Fibroblast of lung (primary cell): ENCODE measurements around the gene CCDC51. TPM values are rescaled to one million over a fixed set of nuclear protein-coding genes. Genes with fewer than 3 reads are reported as not detected.

Source experiments
- DNase-seq, 2 donors: peaks; one replicate each; pipeline versions ENCODE4 v3.0.0 to v3.0.0-alpha.2; 2010; ENCODE audit warnings: low read depth in 2 of 2
- H2AFZ ChIP-seq: 2 replicates; pipeline ENCODE4 v1.5.1; 2012; ENCODE audit warnings: low read length, control low read depth, inconsistent platforms
- H3K27ac ChIP-seq: 2 replicates; pipeline ENCODE4 v1.5.1; 2011; ENCODE audit warnings: low read length, control low read depth; ENCODE audit not compliant: insufficient read depth
- H3K27me3 ChIP-seq: 2 replicates; pipeline ENCODE4 v1.5.1; 2011; ENCODE audit warnings: mild to moderate bottlenecking, low read length; ENCODE audit not compliant: control insufficient read depth, insufficient read depth
- H3K36me3 ChIP-seq: 2 replicates; pipeline ENCODE4 v1.5.1; 2011; ENCODE audit warnings: low read length; ENCODE audit not compliant: control insufficient read depth, insufficient read depth
- H3K4me1 ChIP-seq: 2 replicates; pipeline ENCODE4 v1.5.1; 2011; ENCODE audit warnings: low read length; ENCODE audit not compliant: control insufficient read depth, insufficient read depth; ENCODE audit errors: extremely low read depth
- H3K4me2 ChIP-seq: 2 replicates; pipeline ENCODE4 v1.5.1; 2011; ENCODE audit warnings: low read length, control low read depth; ENCODE audit not compliant: insufficient read depth; ENCODE audit errors: extremely low read depth
- H3K4me3 ChIP-seq, 4 experiments: fragments of 200-600 bp in 1 of 4; sonication (generic) in 1 of 4; replicated peaks in 1 of 4; 2 replicates each; pipeline ENCODE4 v1.5.1; 2011 to 2016; ENCODE audit warnings: low read length in 4 of 4, low read depth in 3 of 4, mild to moderate bottlenecking in 3 of 4, control low read depth in 2 of 4, inconsistent platforms in 1 of 4, mixed read lengths in 1 of 4; ENCODE audit not compliant: insufficient read depth in 1 of 4; ENCODE audit errors: control extremely low read depth in 1 of 4
- H3K79me2 ChIP-seq: 2 replicates; pipeline ENCODE4 v1.5.1; 2012; ENCODE audit warnings: mild to moderate bottlenecking, low read length, inconsistent platforms; ENCODE audit not compliant: control insufficient read depth, insufficient read depth
- H3K9ac ChIP-seq: 2 replicates; pipeline ENCODE4 v1.5.1; 2011; ENCODE audit warnings: mild to moderate bottlenecking, low read length, control low read depth; ENCODE audit not compliant: insufficient read depth
- H3K9me3 ChIP-seq: 2 replicates; pipeline ENCODE4 v1.5.1; 2012; ENCODE audit warnings: low read depth, low read length; ENCODE audit not compliant: control insufficient read depth, insufficient read depth
- H4K20me1 ChIP-seq: 2 replicates; pipeline ENCODE4 v1.5.1; 2011; ENCODE audit warnings: low read length; ENCODE audit not compliant: control insufficient read depth, insufficient read depth; ENCODE audit errors: extremely low read depth
- EZH2 ChIP-seq: IDR thresholded peaks from 2 replicates; pipeline ENCODE4 v1.5.1; 2012; ENCODE audit warnings: low read length, control low read depth, mild to moderate bottlenecking; ENCODE audit errors: missing control alignments
- polyA plus RNA-seq, 2 donors: library from polyadenylated mRNA; depleted of rRNA in 1 of 2; stranded (reverse) in 1 of 2; unstranded in 1 of 2; fragments of >200 nt; gene quantifications; 2 replicates each; pipeline ENCODE4 v1.2.1, GENCODE V29; 2011 to 2012; ENCODE audit warnings: missing spikeins in 1 of 2
- total RNA-seq: library from RNA; depleted of rRNA; stranded (reverse); fragments of >200 nt; gene quantifications from 2 replicates; pipeline ENCODE4 v1.2.1, GENCODE V29; 2014
- TF ChIP-seq, protein P1 (sequence below), 2 donors: IDR thresholded peaks in 1 of 2; conservative IDR thresholded peaks in 1 of 2; 1 replicate in 1 of 2; 2 replicates in 1 of 2; pipeline ENCODE4 v1.5.1; 2011 to 2012; ENCODE audit warnings: low read length in 2 of 2, control low read depth in 1 of 2, inconsistent platforms in 1 of 2, low read depth in 1 of 2, mild to moderate bottlenecking in 1 of 2

CCDC51 gene
- total and polyA plus RNA-seq, 2 donors (not counting 1 experiment from before 2014, with no cell fraction given) = 11.9 to 27.2 TPM

DNA sequence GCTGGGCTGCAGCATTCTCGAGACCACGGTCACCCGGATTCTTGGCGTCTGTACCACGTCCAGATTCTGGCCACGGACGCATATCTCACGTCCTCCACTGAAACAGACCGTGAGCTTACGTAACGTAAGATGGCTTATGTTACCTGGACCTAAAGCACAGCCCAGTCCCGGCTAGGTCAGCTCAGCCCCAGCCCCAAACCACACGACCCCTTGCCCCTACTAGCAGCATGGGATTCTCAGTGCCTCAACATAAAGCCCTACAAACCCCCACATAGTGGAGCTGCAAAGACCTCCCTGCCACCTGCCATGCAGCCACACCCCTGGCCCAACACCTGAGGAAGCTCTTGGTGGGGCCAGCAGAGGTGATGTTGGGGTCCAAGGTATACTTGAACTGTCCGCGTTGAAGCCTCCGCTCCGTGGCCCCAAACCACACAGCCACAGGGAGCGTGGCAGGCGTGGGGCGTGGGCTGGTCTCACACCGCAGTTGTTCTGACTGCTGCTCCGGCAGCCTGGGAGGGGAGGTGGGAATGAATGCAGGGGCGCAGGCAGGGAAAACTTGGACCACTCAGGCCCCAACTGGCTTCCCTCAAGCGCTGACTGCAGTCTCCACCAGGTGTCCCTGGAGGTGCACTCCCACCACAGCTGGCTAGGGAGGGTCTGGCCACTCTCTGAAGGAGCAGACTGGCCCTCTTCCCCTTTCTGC, 24.5 kb downstream of the CCDC51 start:
- no peak overlapping the region for H3K9ac ChIP-seq
- no peak overlapping the region for H3K27ac ChIP-seq
- no peak for TF ChIP-seq EZH2
- no peaks in the 10 kb centered on the region for H3K79me2 ChIP-seq
- H3K4me2 ChIP-seq = no peak overlapping the region
- no peak for DNase-seq
- H4K20me1 ChIP-seq = no peaks in the 10 kb centered on the region
- no peaks in the 10 kb centered on the region for H3K4me1 ChIP-seq
- no peaks in the 10 kb centered on the region for H3K9me3 ChIP-seq
- H3K36me3 ChIP-seq = peaks cover 18% of the 10 kb centered on the region
- no peak overlapping the region for H3K4me3 ChIP-seq
- H3K27me3 ChIP-seq = no peaks in the 10 kb centered on the region
- no peak overlapping the region for H2AFZ ChIP-seq

DNA sequence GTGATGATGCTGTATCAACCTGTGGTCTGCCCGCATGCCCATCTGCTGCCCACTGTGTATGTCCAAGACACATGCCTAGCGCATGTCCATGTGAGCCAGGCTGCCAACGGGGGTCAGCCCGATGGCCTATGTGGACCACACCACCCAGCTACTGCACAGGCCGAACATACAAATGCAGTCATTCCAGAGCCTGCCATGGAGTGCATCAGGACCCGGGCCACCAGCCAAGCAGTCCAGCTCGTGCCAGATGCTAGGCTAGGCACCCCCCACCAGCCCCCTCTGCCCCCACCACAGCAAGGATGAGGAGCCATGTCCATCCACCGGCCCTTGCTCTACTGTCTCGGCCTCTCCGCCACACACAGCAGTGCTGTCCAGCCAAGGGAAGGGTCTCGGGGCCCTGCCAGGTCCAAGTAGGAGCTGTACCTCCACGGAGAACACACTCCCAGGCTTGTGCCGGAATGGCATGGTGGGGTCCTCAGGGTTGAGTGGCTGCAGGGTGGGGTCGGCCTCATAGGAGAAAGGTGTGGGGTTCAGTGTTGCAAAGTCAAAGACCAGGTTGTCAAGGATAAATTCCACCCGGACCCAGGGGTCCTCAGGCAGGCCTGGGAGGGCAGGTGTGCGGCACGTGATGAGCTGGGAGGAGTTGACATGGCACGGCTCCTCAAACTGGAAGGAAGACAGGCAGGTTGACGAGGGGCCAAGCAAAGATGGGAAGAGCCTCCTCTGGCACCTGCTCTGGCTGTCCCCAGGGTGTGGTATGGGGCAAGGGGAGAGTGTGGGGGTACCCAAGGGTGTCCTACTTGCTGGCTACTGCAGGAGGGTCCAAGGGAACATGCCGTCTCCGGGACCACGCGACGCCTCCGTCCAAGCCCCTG, 25.3 kb downstream of the CCDC51 start:
- DNase-seq = no peak
- no peak overlapping the region for H2AFZ ChIP-seq
- H4K20me1 ChIP-seq = no peaks in the 10 kb centered on the region
- H3K27me3 ChIP-seq = no peaks in the 10 kb centered on the region
- no peak overlapping the region for H3K27ac ChIP-seq
- H3K9ac ChIP-seq = no peak overlapping the region
- no peaks in the 10 kb centered on the region for H3K4me1 ChIP-seq
- H3K9me3 ChIP-seq = no peaks in the 10 kb centered on the region
- H3K4me3 ChIP-seq = no peak overlapping the region
- no peak for TF ChIP-seq EZH2
- TF ChIP-seq, protein P1, sequence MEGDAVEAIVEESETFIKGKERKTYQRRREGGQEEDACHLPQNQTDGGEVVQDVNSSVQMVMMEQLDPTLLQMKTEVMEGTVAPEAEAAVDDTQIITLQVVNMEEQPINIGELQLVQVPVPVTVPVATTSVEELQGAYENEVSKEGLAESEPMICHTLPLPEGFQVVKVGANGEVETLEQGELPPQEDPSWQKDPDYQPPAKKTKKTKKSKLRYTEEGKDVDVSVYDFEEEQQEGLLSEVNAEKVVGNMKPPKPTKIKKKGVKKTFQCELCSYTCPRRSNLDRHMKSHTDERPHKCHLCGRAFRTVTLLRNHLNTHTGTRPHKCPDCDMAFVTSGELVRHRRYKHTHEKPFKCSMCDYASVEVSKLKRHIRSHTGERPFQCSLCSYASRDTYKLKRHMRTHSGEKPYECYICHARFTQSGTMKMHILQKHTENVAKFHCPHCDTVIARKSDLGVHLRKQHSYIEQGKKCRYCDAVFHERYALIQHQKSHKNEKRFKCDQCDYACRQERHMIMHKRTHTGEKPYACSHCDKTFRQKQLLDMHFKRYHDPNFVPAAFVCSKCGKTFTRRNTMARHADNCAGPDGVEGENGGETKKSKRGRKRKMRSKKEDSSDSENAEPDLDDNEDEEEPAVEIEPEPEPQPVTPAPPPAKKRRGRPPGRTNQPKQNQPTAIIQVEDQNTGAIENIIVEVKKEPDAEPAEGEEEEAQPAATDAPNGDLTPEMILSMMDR (conservative IDR thresholded peaks at IDR 0.05 in 1 of 2, IDR thresholded peaks at IDR 0.05 in 1 of 2; ENCODE audit: low read depth in 1 of 2, low read length in 2 of 2) = no peak
- H3K79me2 ChIP-seq = no peaks in the 10 kb centered on the region
- peaks cover 19% of the 10 kb centered on the region for H3K36me3 ChIP-seq
- H3K4me2 ChIP-seq = no peak overlapping the region

DNA sequence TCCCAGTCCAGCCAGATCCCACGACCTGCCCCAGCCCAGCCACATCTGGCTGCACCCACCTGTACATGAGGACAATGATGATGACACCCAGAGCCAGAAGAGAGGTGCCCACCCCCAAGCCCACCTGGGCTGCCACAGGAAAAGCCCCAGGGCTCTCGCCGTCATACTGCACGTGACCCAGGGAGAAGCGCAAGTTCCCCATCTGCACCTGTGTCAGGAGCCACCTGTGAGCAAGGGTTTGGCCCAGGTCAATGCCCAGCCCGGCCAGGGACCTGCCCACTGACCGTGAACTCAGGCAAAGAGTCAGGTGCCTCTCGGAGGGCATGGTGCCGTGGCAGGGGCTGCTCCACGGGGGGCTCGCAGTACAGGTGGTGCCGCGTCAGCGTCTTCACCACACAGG, 26.3 kb downstream of the CCDC51 start:
- Histone ChIP-seq H4K20me1 (no peaks in the 10 kb centered on the region), H3K79me2 (no peaks in the 10 kb centered on the region), H2AFZ (no peak overlapping the region), H3K27me3 (no peaks in the 10 kb centered on the region), H3K27ac (no peak overlapping the region), H3K9me3 (no peaks in the 10 kb centered on the region), H3K4me1 (no peaks in the 10 kb centered on the region), H3K4me2 (no peak overlapping the region), H3K4me3 (no peak overlapping the region), H3K9ac (no peak overlapping the region), H3K36me3 (peaks cover 21% of the 10 kb centered on the region)
- no peak for TF ChIP-seq EZH2
- TF ChIP-seq, protein P1 (conservative IDR thresholded peaks at IDR 0.05 in 1 of 2, IDR thresholded peaks at IDR 0.05 in 1 of 2; ENCODE audit: low read depth in 1 of 2, low read length in 2 of 2) = no peak
- DNase-seq = no peak
